Measurements from ENCODE around the gene TUBA4B. TPM values are rescaled to one million over a fixed set of nuclear protein-coding genes. Genes with fewer than 3 reads are reported as not detected.

The TUBA4B gene
- total RNA-seq, 1 experiment from 2014 or later, result not detected

- H3K27ac ChIP-seq (ENCODE audit: insufficient read length, low read depth, low read length), result no peak overlapping the region
These were observed 47.1 kb upstream of the TUBA4B start for GRCh38 chr2:219205981-219206327.

More at GRCh38 chr2:219205981-219206327, 47.1 kb upstream of the TUBA4B start:
- Histone ChIP-seq H2AFZ (ENCODE audit: low read length) (no peak overlapping the region), H3K9ac (ENCODE audit: extremely low read depth, insufficient read length, low read length) (peak overlapping the region; percentile 26), H3K23ac (ENCODE audit: insufficient read length, low read depth, low read length) (no peak overlapping the region), H3K14ac (ENCODE audit: insufficient read depth, low read length) (no peak overlapping the region), H3K23me2 (ENCODE audit: insufficient read length, low read depth, low read length, poor library complexity, severe bottlenecking) (peaks cover 4% of the 10 kb centered on the region), H3K4ac (ENCODE audit: low read depth, low read length) (no peak overlapping the region), H2BK15ac (ENCODE audit: low read depth, low read length) (no peak overlapping the region), H3K4me2 (ENCODE audit: insufficient read depth, insufficient read length, low read length) (peak overlapping the region; percentile 87), H2BK12ac (ENCODE audit: insufficient read length, low read depth, low read length) (no peak overlapping the region), H4K8ac (replicated peaks; ENCODE audit: insufficient read length, low read depth, low read length) (no peak overlapping the region), H3K4me1 (ENCODE audit: insufficient read depth, low read length) (no peaks in the 10 kb centered on the region), H3K79me2 (ENCODE audit: insufficient read depth, low read length) (no peaks in the 10 kb centered on the region), H3T11ph (ENCODE audit: low read length) (no peak overlapping the region), H2AK5ac (ENCODE audit: insufficient read length, low read length) (no peak overlapping the region), H3K56ac (ENCODE audit: insufficient read length, low read depth, low read length) (no peak overlapping the region), H2BK5ac (ENCODE audit: insufficient read length, low read length) (no peak overlapping the region), H2BK120ac (ENCODE audit: low read depth, low read length, poor library complexity, severe bottlenecking) (no peak overlapping the region), H2BK20ac (ENCODE audit: low read depth, low read length, poor library complexity, severe bottlenecking) (no peak overlapping the region), H3K27me3 (ENCODE audit: insufficient read depth, low read length) (no peaks in the 10 kb centered on the region), H3K18ac (ENCODE audit: insufficient read length, low read depth, low read length) (no peak overlapping the region), H4K20me1 (ENCODE audit: control insufficient read depth, insufficient read depth, insufficient read length) (no peaks in the 10 kb centered on the region), H3K9me3 (ENCODE audit: control insufficient read depth, low read depth, low read length) (no peaks in the 10 kb centered on the region), H4K5ac (ENCODE audit: insufficient read length, low read depth, low read length) (no peak overlapping the region), H4K91ac (ENCODE audit: insufficient read length, low read depth, low read length) (no peak overlapping the region), H3K79me1 (ENCODE audit: insufficient read depth, low read depth, low read length, poor library complexity, severe bottlenecking) (no peaks in the 10 kb centered on the region)
- peak overlapping the region in 2 of 3 experiments; percentile 90 to 96; a peak in 3 of 7 replicates for H3K27ac Mint-ChIP-seq
- no peak for TF ChIP-seq CTCF (conservative IDR thresholded peaks at IDR 0.05)
- H3K27me3 Mint-ChIP-seq (ENCODE audit: low read depth), result peaks cover 10% of the 10 kb centered on the region
- no peak for DNase-seq
- H3K36me3 Mint-ChIP-seq (ENCODE audit: insufficient read depth in 1 of 3, low read depth in 3 of 3), result peaks cover 4 to 36% (median 30%) of the 10 kb centered on the region in 3 experiments
- WGBS (ENCODE audit: extremely low coverage, insufficient read length, low lambda C conversion rate), result no CpG with 5 or more reads among the region's 7 CpGs
- H3K4me3 Mint-ChIP-seq, result peak overlapping the region; percentile 83 to 88
- H3K4me1 Mint-ChIP-seq, result peaks cover 8 to 14% of the 10 kb centered on the region in 2 experiments
- peaks cover 3 to 5% of the 10 kb centered on the region in 2 experiments; a peak in 3 of 5 replicates for H3K9me3 Mint-ChIP-seq
